DMS153 (cell line): ENCODE measurements around the gene CDT1.

Experiments used
- DNase-seq: peaks from one replicate; lab custom pipeline; 2025; lab: John Stamatoyannopoulos, UW

CDT1 gene

GRCh38 chr16:88803264-88803987 lies at the start of gene CDT1:
TSS of gene CDT1 (plus strand) at chr16:88803789. CDS start at chr16:88803832, 43 bp downstream.
- DNase-seq = no peak

- no peak for DNase-seq
These were observed 49.3 kb upstream of the CDT1 start for GRCh38 chr16:88754109-88754911.

- no peak for DNase-seq
These were observed 48.5 kb upstream of the CDT1 start for GRCh38 chr16:88754912-88755744.

- no peak for DNase-seq
These were observed 47.7 kb upstream of the CDT1 start for GRCh38 chr16:88755745-88756443.

GRCh38 chr16:88758227-88758943 lies 45.2 kb upstream of the CDT1 start:
- DNase-seq = no peak

- DNase-seq = no peak
These were observed 44.7 kb upstream of the CDT1 start for GRCh38 chr16:88758944-88759244.

GRCh38 chr16:88759245-88759975 lies 44.2 kb upstream of the CDT1 start:
- peak; percentile 28 for DNase-seq

GRCh38 chr16:88759976-88760350 lies 43.6 kb upstream of the CDT1 start:
- DNase-seq = no peak

GRCh38 chr16:88760424-88761142 lies 43.0 kb upstream of the CDT1 start:
- DNase-seq = no peak

GRCh38 chr16:88761143-88761534 lies 42.5 kb upstream of the CDT1 start:
- no peak for DNase-seq

- no peak for DNase-seq
These were observed 41.8 kb upstream of the CDT1 start for GRCh38 chr16:88761830-88762229.

GRCh38 chr16:88762258-88762870 lies 41.2 kb upstream of the CDT1 start:
- DNase-seq = no peak

GRCh38 chr16:88762941-88763340 lies 40.6 kb upstream of the CDT1 start:
- DNase-seq = no peak

- DNase-seq = no peak
These were observed 40.0 kb upstream of the CDT1 start for GRCh38 chr16:88763502-88764053.

GRCh38 chr16:88764080-88764479 lies 39.5 kb upstream of the CDT1 start:
- DNase-seq = no peak

- no peak for DNase-seq
These were observed 38.7 kb upstream of the CDT1 start for GRCh38 chr16:88764913-88765349.

GRCh38 chr16:88766975-88767374 lies 36.6 kb upstream of the CDT1 start:
- no peak for DNase-seq

- DNase-seq = no peak
These were observed 36.0 kb upstream of the CDT1 start for GRCh38 chr16:88767546-88768070.
